Measurements from ENCODE around the gene MIPOL1. TPM values are rescaled to one million over a fixed set of nuclear protein-coding genes. Genes with fewer than 3 reads are reported as not detected.

MIPOL1 gene, protein sequence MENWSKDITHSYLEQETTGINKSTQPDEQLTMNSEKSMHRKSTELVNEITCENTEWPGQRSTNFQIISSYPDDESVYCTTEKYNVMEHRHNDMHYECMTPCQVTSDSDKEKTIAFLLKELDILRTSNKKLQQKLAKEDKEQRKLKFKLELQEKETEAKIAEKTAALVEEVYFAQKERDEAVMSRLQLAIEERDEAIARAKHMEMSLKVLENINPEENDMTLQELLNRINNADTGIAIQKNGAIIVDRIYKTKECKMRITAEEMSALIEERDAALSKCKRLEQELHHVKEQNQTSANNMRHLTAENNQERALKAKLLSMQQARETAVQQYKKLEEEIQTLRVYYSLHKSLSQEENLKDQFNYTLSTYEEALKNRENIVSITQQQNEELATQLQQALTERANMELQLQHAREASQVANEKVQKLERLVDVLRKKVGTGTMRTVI
- total RNA-seq = 8.9 and 19.4 TPM in 2 replicates

GRCh38 chr14:37197421-37198272 is at the start of gene MIPOL1:
Gene MIPOL1 (plus strand): TSS chr14:37197937. CDS start chr14:37247889, 49,952 bp downstream.

DNA sequence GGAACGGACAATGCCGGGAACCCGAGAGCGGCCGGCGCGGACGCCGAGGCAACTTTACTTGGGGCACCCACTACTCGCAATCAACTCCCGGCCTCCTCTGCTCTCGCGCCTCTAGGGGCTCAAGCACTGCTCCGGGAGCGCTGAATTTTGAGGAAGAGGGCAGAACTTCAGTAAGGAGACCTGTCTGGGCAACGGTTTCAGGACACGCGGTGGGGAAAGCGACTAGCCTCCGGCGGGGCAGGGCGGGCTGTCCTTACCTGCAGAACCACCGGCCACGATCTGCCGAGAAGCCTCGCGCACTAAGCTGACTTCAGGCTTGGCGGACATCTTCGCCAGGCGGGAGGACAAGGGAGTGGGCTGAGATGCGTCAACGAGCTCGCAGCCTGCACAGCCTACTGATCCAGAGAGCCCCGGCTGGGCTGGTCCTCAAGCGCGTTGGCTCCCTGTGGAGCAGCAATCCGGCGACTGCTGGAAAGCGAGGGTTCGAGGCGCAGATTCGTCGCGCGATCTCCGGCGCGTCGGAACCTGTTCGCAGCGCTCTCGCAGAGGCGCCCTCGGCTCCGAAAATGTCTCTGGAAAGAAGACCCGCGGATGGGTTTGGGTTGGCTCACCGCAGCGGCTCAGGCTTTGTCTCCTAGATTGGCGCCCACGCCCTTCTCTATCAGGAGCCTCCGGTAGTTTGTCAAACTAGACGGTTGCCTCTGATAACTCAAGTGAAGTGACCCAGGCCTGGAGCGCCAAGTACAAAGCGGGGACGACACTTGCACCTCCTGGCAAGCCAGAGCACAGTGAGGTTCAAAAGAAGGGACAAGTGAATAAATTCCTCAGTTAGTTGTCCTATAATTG is 25.5 kb upstream of the MIPOL1 start, which contains the start of gene SLC25A21:
Gene SLC25A21 (minus strand): TSS at position 583 of the 846 bp plus-strand sequence.

DNA sequence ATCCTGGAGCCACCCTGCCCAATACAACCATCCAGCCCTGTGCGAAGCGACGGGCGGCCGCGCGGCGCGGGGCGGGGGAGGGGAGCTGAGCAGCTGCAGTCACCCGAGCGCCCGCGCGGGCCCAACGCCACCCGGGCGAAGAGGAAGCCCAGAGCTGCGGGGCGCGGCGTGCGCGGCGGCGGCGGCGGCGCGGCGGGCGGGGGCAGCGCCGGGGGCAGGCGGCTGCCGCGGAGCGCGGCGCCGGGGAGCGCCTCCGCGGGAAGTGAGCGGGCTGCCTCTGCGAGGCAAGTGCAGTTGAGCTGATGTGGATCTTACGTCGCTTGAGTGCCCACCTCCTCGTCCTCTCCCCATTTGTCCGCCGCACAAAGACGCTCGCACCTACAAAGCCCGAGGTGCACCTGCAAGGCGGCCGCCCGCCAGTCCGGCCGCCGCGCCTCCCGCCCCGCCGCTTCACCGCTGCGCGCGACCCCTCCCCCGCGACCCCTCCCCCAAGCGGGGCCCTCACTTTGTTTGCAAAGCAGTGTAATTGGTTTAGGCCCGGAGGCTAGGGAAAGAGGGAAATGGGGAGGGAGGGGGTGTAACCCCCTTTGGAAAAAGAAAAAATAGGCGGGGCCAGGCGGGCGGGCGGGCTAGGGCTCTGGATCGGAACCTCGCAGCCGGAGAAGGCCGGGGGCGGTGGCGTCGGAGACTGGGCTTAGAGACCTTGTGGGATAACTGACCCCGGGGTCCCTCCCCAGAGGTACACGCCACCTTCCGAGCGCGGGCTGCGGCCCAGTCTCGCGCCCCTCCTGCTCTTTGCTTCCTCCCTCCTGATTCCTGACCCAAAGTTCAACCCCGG is 397.5 kb downstream of the MIPOL1 start, which contains the start of the genes FOXA1 and TTC6:
Gene FOXA1 (minus strand): TSS at position 279 of the 838 bp plus-strand sequence. CDS start 277 bp downstream, at position 2.
Gene TTC6 (plus strand): TSS at position 659 of the 838 bp plus-strand sequence. CDS start 26,436 bp downstream, outside the sequence.

Other genes with a start within 250 kb of the MIPOL1 start
- gene SLC25A21, start 25.3 kb upstream of the MIPOL1 start, total RNA-seq = 1.4 and 1.9 TPM in 2 replicates

Data from tracheal epithelial cell (primary cell).